Measurements from ENCODE around the gene CALR.
"Not testable (repeated sequence)": the region's sequence is repeated elsewhere in the genome, so short reads cannot be mapped to it uniquely, and the experiment has no call there.

The CALR gene

DNA sequence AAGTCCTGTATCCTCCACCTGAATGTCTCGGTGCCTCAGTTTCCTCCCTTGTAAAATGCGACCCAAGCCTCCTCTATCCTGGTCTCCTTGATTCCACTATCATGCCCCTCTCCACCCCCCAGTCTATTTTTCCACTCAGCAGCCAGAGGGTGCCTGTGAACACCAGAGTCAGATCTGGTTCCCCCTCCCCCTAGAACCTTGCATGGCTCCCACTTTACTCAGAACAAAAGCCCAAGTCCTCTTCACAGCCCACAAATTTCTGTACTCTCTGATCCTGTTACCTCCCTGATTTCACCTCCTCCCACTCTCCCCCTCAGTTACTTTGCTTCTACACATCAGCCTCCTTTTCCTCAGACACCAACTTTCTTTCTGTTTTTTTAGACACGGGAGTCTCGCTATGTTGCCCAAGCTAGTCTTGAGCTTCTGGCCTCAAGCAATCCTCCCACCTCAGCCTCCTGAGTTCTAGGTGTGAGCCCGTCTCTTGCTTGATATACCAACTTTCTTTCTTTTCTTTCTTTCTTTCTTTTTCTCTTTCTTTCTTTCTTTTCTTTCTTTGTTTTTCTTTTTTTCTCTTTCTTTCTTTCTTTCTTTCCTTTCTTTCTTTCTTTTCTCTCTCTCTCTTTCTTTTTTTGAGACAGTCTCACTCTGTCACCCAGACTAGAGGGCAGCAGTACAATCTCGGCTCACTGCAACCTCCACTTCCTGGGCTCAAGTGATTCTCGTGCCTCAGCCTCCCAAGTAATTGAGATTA lies 31.8 kb downstream of the CALR start:
- ChIA-PET POLR2A (no interaction called here), CTCF (interaction anchor here (10.6 kb wide), 1 partner anchor 123 kb away, joined by 154 read pairs; no protein-coding TSS in a partner anchor)
- WGBS (ENCODE audit: insufficient coverage) = 95% methylated on average over 7 of the region's 7 CpGs

DNA sequence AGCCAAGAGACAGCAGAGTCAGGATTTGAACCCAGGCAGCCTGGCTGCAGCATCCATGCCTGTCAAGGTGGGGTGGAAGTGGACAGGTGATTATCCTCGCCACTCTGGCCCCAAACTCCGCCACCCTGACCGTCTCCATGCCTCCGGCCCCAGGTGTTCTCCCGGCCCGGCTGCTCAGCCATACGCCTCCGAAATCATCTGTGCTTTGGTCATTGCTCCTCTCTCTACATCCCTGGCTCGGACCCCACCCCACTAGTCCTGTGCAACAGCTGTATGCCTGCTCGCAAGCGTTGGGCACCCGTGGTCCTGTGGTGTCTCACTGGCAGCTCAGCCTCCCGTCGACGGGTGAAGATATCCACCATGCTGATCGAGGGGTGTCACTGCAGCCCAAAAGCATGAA lies 34.8 kb downstream of the CALR start:
- Histone ChIP-seq H3K9me3 (ENCODE audit: control extremely low read depth in 1 of 5, control insufficient read depth in 4 of 5, insufficient read depth in 2 of 5, low read depth in 1 of 5, low read length in 4 of 5) (no peaks in the 10 kb centered on the region), H3K27me3 (replicated peaks in 2 of 5; ENCODE audit: control insufficient read depth in 4 of 5, insufficient read depth in 5 of 5, low read length in 4 of 5) (no peaks in the 10 kb centered on the region), H3K36me3 (ENCODE audit: control insufficient read depth in 4 of 4, insufficient read depth in 4 of 4, low read length in 3 of 4) (no peaks in the 10 kb centered on the region), H3K4me1 (ENCODE audit: control extremely low read depth in 1 of 4, control insufficient read depth in 4 of 4, insufficient read depth in 4 of 4, low read length in 3 of 4) (peaks cover 0 to 19% (median 10%) of the 10 kb centered on the region in 4 experiments), H3K4me3 (ENCODE audit: control insufficient read depth in 1 of 7, extremely low read depth in 1 of 7, insufficient read depth in 4 of 7, low read depth in 2 of 7, low read length in 6 of 7) (no peak overlapping the region), H3K27ac (ENCODE audit: insufficient read depth in 1 of 2, low read depth in 1 of 2, low read length in 2 of 2, poor library complexity in 1 of 2, severe bottlenecking in 2 of 2) (no peak overlapping the region)
- ChIA-PET POLR2A (no interaction called here), CTCF (interaction anchor here (0.6 to 10.6 kb wide), 5 partner anchors 7 to 757 kb away, joined by 3 to 154 read pairs (median 4); no protein-coding TSS in a partner anchor)
- 96% methylated on average over 16 of the region's 16 CpGs for WGBS (ENCODE audit: insufficient coverage)
- DNase-seq = no peak

More for the DNA sequence above, 31.8 kb downstream of the CALR start:
- peaks cover 0 to 23% (median 11%) of the 10 kb centered on the region in 4 experiments for H3K4me1 ChIP-seq (ENCODE audit: control extremely low read depth in 1 of 4, control insufficient read depth in 4 of 4, insufficient read depth in 4 of 4, low read length in 3 of 4)
- no peaks in the 10 kb centered on the region for H3K9me3 ChIP-seq (ENCODE audit: control extremely low read depth in 1 of 5, control insufficient read depth in 4 of 5, insufficient read depth in 2 of 5, low read depth in 1 of 5, low read length in 4 of 5)
- no peak overlapping the region for H3K27ac ChIP-seq (ENCODE audit: insufficient read depth in 1 of 2, low read depth in 1 of 2, low read length in 2 of 2, poor library complexity in 1 of 2, severe bottlenecking in 2 of 2)
- H3K27me3 ChIP-seq (replicated peaks in 2 of 5; ENCODE audit: control insufficient read depth in 4 of 5, insufficient read depth in 5 of 5, low read length in 4 of 5) = no peaks in the 10 kb centered on the region
- DNase-seq = no peak
- no peak overlapping the region for H3K4me3 ChIP-seq (ENCODE audit: control insufficient read depth in 1 of 7, extremely low read depth in 1 of 7, insufficient read depth in 4 of 7, low read depth in 2 of 7, low read length in 6 of 7)
- H3K36me3 ChIP-seq (ENCODE audit: control insufficient read depth in 4 of 4, insufficient read depth in 4 of 4, low read length in 3 of 4) = no peaks in the 10 kb centered on the region

DNA sequence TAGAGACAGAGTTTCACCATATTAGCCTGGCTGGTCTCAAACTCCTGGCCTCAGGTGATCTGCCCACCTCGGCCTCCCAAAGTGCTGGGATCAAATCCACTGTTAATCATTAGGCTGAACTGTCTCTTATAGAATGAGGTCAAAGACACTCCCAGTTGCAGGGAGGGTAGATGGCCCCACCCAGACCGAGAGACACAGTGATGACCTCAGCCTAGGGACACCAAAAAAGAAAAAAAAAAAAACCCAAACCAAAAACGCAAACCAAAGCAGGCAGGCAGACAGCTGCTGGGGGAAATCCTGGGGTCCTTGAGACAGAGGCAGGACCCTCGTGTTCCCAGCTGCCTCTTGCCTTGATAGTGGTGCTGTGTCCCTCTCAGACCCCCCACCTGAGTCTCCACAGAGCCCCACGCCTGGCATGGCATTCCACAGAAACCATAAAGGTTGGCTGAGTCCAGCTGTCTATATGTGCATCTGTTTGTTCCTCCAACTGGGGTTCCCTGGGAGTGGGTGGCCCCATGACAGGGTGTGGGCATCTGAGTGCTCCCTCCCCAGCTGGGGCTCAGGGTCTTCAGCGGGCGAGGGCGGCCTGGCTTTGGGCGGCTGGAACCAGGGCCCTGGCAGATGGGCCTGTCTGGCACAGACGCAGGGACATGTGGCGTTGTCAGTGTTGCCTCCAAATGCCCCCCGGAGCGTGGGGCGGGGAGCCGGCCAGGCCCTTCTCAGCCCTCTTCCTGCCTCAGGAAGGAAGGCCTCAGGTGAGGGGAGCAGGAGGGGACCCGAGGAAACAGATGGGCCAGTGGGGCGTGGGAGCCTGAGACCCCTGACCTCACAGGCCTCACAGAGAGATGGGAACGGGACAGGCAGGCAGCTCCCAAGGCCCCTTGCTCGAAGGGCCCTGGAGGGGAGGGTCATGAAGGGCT lies 36.2 kb downstream of the CALR start:
- Histone ChIP-seq H3K36me3 (ENCODE audit: control insufficient read depth in 4 of 4, insufficient read depth in 4 of 4, low read length in 3 of 4) (no peaks in the 10 kb centered on the region), H3K4me3 (ENCODE audit: control insufficient read depth in 1 of 7, extremely low read depth in 1 of 7, insufficient read depth in 4 of 7, low read depth in 2 of 7, low read length in 6 of 7) (no peak overlapping the region), H3K4me1 (ENCODE audit: control extremely low read depth in 1 of 4, control insufficient read depth in 4 of 4, insufficient read depth in 4 of 4, low read length in 3 of 4) (peaks cover 0 to 14% (median 10%) of the 10 kb centered on the region in 4 experiments), H3K27ac (ENCODE audit: insufficient read depth in 1 of 2, low read depth in 1 of 2, low read length in 2 of 2, poor library complexity in 1 of 2, severe bottlenecking in 2 of 2) (no peak overlapping the region), H3K9me3 (ENCODE audit: control extremely low read depth in 1 of 5, control insufficient read depth in 4 of 5, insufficient read depth in 2 of 5, low read depth in 1 of 5, low read length in 4 of 5) (no peaks in the 10 kb centered on the region), H3K27me3 (replicated peaks in 2 of 5; ENCODE audit: control insufficient read depth in 4 of 5, insufficient read depth in 5 of 5, low read length in 4 of 5) (no peaks in the 10 kb centered on the region)
- ChIA-PET POLR2A (interaction anchor here (0.5 to 0.6 kb wide), 2 partner anchors 14 to 103 kb away, joined by 3 to 5 read pairs; no protein-coding TSS in a partner anchor), CTCF (interaction anchor here (0.7 to 10.6 kb wide), 6 partner anchors 8 to 118 kb away, joined by 3 to 154 read pairs (median 4); no protein-coding TSS in a partner anchor)
- DNase-seq = no peak
- WGBS (ENCODE audit: insufficient coverage) = 57% methylated on average over 14 of the region's 19 CpGs

GRCh38 chr19:12975221-12975741 lies 36.9 kb downstream of the CALR start:
- no peaks in the 10 kb centered on the region for H3K36me3 ChIP-seq (ENCODE audit: control insufficient read depth in 4 of 4, insufficient read depth in 4 of 4, low read length in 3 of 4)
- H3K27ac ChIP-seq (ENCODE audit: insufficient read depth in 1 of 2, low read depth in 1 of 2, low read length in 2 of 2, poor library complexity in 1 of 2, severe bottlenecking in 2 of 2) = no peak overlapping the region
- 89% methylated on average over 8 of the region's 17 CpGs for WGBS (ENCODE audit: insufficient coverage)
- CTCF ChIA-PET = interaction anchor here (0.6 to 10.6 kb wide), 12 partner anchors 9 to 177 kb away, joined by 3 to 154 read pairs (median 6); no protein-coding TSS in a partner anchor
- no peak overlapping the region for H3K4me3 ChIP-seq (ENCODE audit: control insufficient read depth in 1 of 7, extremely low read depth in 1 of 7, insufficient read depth in 4 of 7, low read depth in 2 of 7, low read length in 6 of 7)
- peaks cover 0 to 11% (median 10%) of the 10 kb centered on the region in 4 experiments for H3K4me1 ChIP-seq (ENCODE audit: control extremely low read depth in 1 of 4, control insufficient read depth in 4 of 4, insufficient read depth in 4 of 4, low read length in 3 of 4)
- POLR2A ChIA-PET = no interaction called here
- H3K27me3 ChIP-seq (replicated peaks in 2 of 5; ENCODE audit: control insufficient read depth in 4 of 5, insufficient read depth in 5 of 5, low read length in 4 of 5) = no peaks in the 10 kb centered on the region
- DNase-seq = no peak
- no peaks in the 10 kb centered on the region for H3K9me3 ChIP-seq (ENCODE audit: control extremely low read depth in 1 of 5, control insufficient read depth in 4 of 5, insufficient read depth in 2 of 5, low read depth in 1 of 5, low read length in 4 of 5)

DNA sequence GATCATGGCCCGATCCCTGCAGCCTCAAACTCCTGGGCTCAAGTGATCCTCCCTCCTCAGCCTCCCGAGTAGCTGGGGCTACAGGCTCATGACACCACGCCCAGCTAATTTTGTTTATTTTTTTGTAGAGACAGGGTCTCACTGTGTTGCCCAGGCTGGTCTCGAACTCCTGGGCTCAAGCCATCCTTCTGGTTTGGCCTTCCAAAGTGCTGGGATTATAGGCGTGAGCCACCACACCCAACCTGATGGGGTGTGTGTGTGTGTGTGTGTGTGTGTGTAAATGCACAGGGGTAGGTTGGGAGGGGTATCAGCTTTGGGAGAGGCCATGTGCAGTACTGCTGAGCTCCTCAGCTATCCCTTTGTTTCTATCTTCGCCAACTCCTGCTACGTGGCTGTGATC lies 37.7 kb downstream of the CALR start:
- 91% methylated on average over 7 of the region's 7 CpGs for WGBS (ENCODE audit: insufficient coverage)
- H3K36me3 ChIP-seq (ENCODE audit: control insufficient read depth in 4 of 4, insufficient read depth in 4 of 4, low read length in 3 of 4); H3K27me3 ChIP-seq (replicated peaks in 2 of 5; ENCODE audit: control insufficient read depth in 4 of 5, insufficient read depth in 5 of 5, low read length in 4 of 5); H3K4me3 ChIP-seq (ENCODE audit: control insufficient read depth in 1 of 7, extremely low read depth in 1 of 7, insufficient read depth in 4 of 7, low read depth in 2 of 7, low read length in 6 of 7); H3K9me3 ChIP-seq (ENCODE audit: control extremely low read depth in 1 of 5, control insufficient read depth in 4 of 5, insufficient read depth in 2 of 5, low read depth in 1 of 5, low read length in 4 of 5); H3K27ac ChIP-seq (ENCODE audit: insufficient read depth in 1 of 2, low read depth in 1 of 2, low read length in 2 of 2, poor library complexity in 1 of 2, severe bottlenecking in 2 of 2); DNase-seq: not testable (repeated sequence)
- ChIA-PET POLR2A (interaction anchor here (0.8 kb wide), 1 partner anchor 85 kb away, joined by 3 read pairs; no protein-coding TSS in a partner anchor), CTCF (interaction anchor here (0.6 to 10.6 kb wide), 19 partner anchors 9 to 176 kb away, joined by 3 to 154 read pairs (median 7); no protein-coding TSS in a partner anchor)
- H3K4me1 ChIP-seq (ENCODE audit: control extremely low read depth in 1 of 4, control insufficient read depth in 4 of 4, insufficient read depth in 4 of 4, low read length in 3 of 4) = peaks cover 0 to 11% (median 10%) of the 10 kb centered on the region in 4 experiments

- no peak for DNase-seq
- H3K9me3 ChIP-seq (ENCODE audit: control extremely low read depth in 1 of 5, control insufficient read depth in 4 of 5, insufficient read depth in 2 of 5, low read depth in 1 of 5, low read length in 4 of 5) = no peaks in the 10 kb centered on the region
- ChIA-PET POLR2A (no interaction called here), CTCF (interaction anchor here (1.0 to 10.6 kb wide), 7 partner anchors 12 to 283 kb away, joined by 3 to 154 read pairs (median 4); no protein-coding TSS in a partner anchor)
- peaks cover 0 to 13% (median 7%) of the 10 kb centered on the region in 4 experiments for H3K4me1 ChIP-seq (ENCODE audit: control extremely low read depth in 1 of 4, control insufficient read depth in 4 of 4, insufficient read depth in 4 of 4, low read length in 3 of 4)
- peaks cover 0 to 3% (median 0%) of the 10 kb centered on the region in 5 experiments for H3K27me3 ChIP-seq (replicated peaks in 2 of 5; ENCODE audit: control insufficient read depth in 4 of 5, insufficient read depth in 5 of 5, low read length in 4 of 5)
- H3K4me3 ChIP-seq (ENCODE audit: control insufficient read depth in 1 of 7, extremely low read depth in 1 of 7, insufficient read depth in 4 of 7, low read depth in 2 of 7, low read length in 6 of 7) = no peak overlapping the region
- H3K36me3 ChIP-seq (ENCODE audit: control insufficient read depth in 4 of 4, insufficient read depth in 4 of 4, low read length in 3 of 4) = no peaks in the 10 kb centered on the region
- WGBS (ENCODE audit: insufficient coverage) = 87% methylated on average over 3 of the region's 3 CpGs
- H3K27ac ChIP-seq (ENCODE audit: insufficient read depth in 1 of 2, low read depth in 1 of 2, low read length in 2 of 2, poor library complexity in 1 of 2, severe bottlenecking in 2 of 2) = no peak overlapping the region
These were observed 41.6 kb downstream of the CALR start for GRCh38 chr19:12979974-12980373.

Data from common myeloid progenitor, CD34-positive (primary cell).